ENCODE measurements around the gene CCL24.
A peak's percentile ranks its signal among the peaks of the same experiment; 100 is the strongest.
"Not testable (repeated sequence)": the region's sequence is repeated elsewhere in the genome, so short reads cannot be mapped to it uniquely, and the experiment has no call there.

The CCL24 gene

GRCh38 chr7:75779516-75779915 lies 34.1 kb downstream of the CCL24 start:
- DNase-seq: not testable (repeated sequence)

- DNase-seq: not testable (repeated sequence)
Measured at GRCh38 chr7:75779035-75779434, 34.6 kb downstream of the CCL24 start.

GRCh38 chr7:75776295-75776971 lies 37.2 kb downstream of the CCL24 start:
- peak; percentile 69 for DNase-seq

GRCh38 chr7:75773958-75774357 lies 39.6 kb downstream of the CCL24 start:
- DNase-seq: not testable (repeated sequence)

- no peak for DNase-seq
Measured at GRCh38 chr7:75772081-75773077, 41.2 kb downstream of the CCL24 start, which contains the start of gene CCL26. CCL26 (minus strand) TSS chr7:75772211; CDS start chr7:75772176, 35 bp downstream.

GRCh38 chr7:75771224-75771623 lies 42.4 kb downstream of the CCL24 start:
- no peak for DNase-seq

- no peak for DNase-seq
Measured at GRCh38 chr7:75762350-75762917, 51.2 kb downstream of the CCL24 start.

- DNase-seq: not testable (repeated sequence)
Measured at GRCh38 chr7:75761801-75762200, 51.8 kb downstream of the CCL24 start.
